MM.1S (cell line): ENCODE results near the gene MIGA1.

Experiments
- DNase-seq: peaks from one replicate; pipeline ENCODE4 v3.0.0-alpha.2; 2015
- H2AFZ ChIP-seq: fragments of 300-600 bp; sonication (generic); 2 replicates; pipeline ENCODE4 v1.6.0; 2016; ENCODE audit warnings: antibody characterized with exemption, low read length
- H3F3A ChIP-seq: fragments of 300-600 bp; sonication (generic); 2 replicates; pipeline ENCODE4 v1.6.1; 2016; ENCODE audit warnings: mild to moderate bottlenecking, antibody characterized with exemption, low read length, moderate library complexity, mixed read lengths; ENCODE audit not compliant: insufficient read depth
- H3K27ac ChIP-seq: fragments of 300-600 bp; sonication (generic); 2 replicates; pipeline ENCODE4 v1.5.1; 2016; ENCODE audit warnings: mild to moderate bottlenecking, low read length
- H3K27me3 ChIP-seq: fragments of 300-600 bp; sonication (generic); replicated peaks from 2 replicates; pipeline ENCODE4 v1.6.0; 2016; ENCODE audit warnings: low read length; ENCODE audit not compliant: insufficient read depth
- H3K36me3 ChIP-seq: fragments of 300-600 bp; sonication (generic); replicated peaks from 2 replicates; pipeline ENCODE4 v1.6.1; 2016; ENCODE audit warnings: mild to moderate bottlenecking, low read length, mixed read lengths; ENCODE audit not compliant: insufficient read depth
- H3K4me1 ChIP-seq: fragments of 300-600 bp; sonication (generic); 2 replicates; pipeline ENCODE4 v1.6.1; 2016; ENCODE audit warnings: low read length, mixed read lengths
- H3K4me2 ChIP-seq: fragments of 300-600 bp; sonication (generic); 2 replicates; pipeline ENCODE4 v1.6.0; 2016; ENCODE audit warnings: low read depth, low read length
- H3K4me3 ChIP-seq: fragments of 300-600 bp; sonication (generic); 2 replicates; pipeline ENCODE4 v1.5.1; 2016; ENCODE audit warnings: low read length, mixed read lengths
- H3K79me2 ChIP-seq: fragments of 300-600 bp; sonication (generic); 2 replicates; pipeline ENCODE4 v1.6.1; 2016; ENCODE audit warnings: mixed run types, low read length, mixed read lengths
- H3K9ac ChIP-seq: fragments of 300-600 bp; sonication (generic); 2 replicates; pipeline ENCODE4 v1.6.1; 2016; ENCODE audit warnings: low read length, mixed read lengths
- H3K9me2 ChIP-seq: fragments of 300-600 bp; sonication (generic); replicated peaks from 2 replicates; pipeline ENCODE4 v1.6.1; 2016; ENCODE audit warnings: mild to moderate bottlenecking, low read length, mixed read lengths; ENCODE audit not compliant: insufficient read depth
- H3K9me3 ChIP-seq: fragments of 300-600 bp; sonication (generic); replicated peaks from 2 replicates; pipeline ENCODE4 v1.6.1; 2016; ENCODE audit warnings: mild to moderate bottlenecking, low read length, mixed read lengths; ENCODE audit not compliant: insufficient read depth
- H4K20me1 ChIP-seq: fragments of 300-600 bp; sonication (generic); 2 replicates; pipeline ENCODE4 v1.6.1; 2016; ENCODE audit warnings: mild to moderate bottlenecking, low read length, moderate library complexity, mixed read lengths; ENCODE audit not compliant: insufficient read depth
- EZH2 ChIP-seq: fragments of 300-600 bp; sonication (generic); optimal IDR thresholded peaks from 2 replicates; pipeline ENCODE3; 2017; ENCODE audit warnings: low read depth, mild to moderate bottlenecking, antibody characterized with exemption, low read length, mixed read lengths
- EZH2phosphoT487 ChIP-seq: fragments of 300-600 bp; sonication (generic); IDR thresholded peaks from 2 replicates; pipeline ENCODE4 v1.6.1; 2018; ENCODE audit warnings: antibody characterized with exemption, low read length
- TF ChIP-seq, protein P1 (sequence below): fragments of 300-600 bp; sonication (generic); IDR thresholded peaks from 2 replicates; pipeline ENCODE4 v1.5.1; 2016; ENCODE audit warnings: antibody characterized with exemption, low read length, mixed read lengths

MIGA1 gene

DNA sequence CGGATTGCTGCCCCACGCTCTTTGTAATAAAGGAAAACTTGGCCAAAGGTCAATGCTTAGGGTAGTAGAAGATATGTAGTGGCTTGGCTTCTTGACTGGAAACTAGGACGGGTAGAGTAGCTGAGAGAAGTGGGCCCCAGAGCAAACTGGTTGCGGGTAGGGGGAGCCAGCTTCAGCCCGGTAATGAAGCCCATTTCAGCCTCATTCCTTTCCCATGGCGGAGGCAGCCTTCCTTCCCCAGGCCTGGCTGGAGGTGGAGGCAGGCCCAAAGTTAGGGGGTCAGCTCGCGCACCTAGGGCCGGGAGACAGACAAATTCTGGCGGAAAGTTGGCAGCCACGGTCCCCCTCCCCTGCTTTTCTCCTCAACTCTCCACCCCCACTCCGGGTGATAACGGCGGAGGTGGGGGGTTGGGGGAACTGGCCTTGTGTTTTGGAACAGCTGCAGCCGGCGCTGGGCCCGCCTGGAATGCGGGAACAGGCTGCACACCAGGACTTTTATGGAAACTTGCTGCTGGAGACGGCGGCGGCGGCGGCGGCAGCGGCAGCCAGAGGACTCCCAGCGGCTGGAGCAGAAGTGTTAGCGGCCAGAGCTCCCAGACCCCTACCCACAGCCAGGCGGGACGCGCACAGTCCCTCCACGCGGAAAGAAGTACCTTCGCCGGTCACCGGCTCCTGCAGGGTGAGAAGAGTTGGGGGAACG, 108.8 kb downstream of the MIGA1 start, which contains the start of gene NEXN:
Gene NEXN (plus strand): TSS at position 544 of the 700 bp plus-strand sequence. CDS start 27,483 bp downstream, outside the sequence.
- Histone ChIP-seq H4K20me1 (no peaks in the 10 kb centered on the region), H3F3A (no peaks in the 10 kb centered on the region), H3K79me2 (no peaks in the 10 kb centered on the region), H3K4me1 (no peaks in the 10 kb centered on the region), H3K9me3 (no peaks in the 10 kb centered on the region), H3K4me3 (no peak within 1 kb of the TSS), H3K4me2 (peak within 1 kb of the TSS; percentile 13; the same call in 1 of the 2 replicates), H3K9me2 (no peaks in the 10 kb centered on the region), H3K9ac (no peak within 1 kb of the TSS), H3K27ac (no peak within 1 kb of the TSS), H2AFZ (no peak within 1 kb of the TSS), H3K36me3 (no peaks in the 10 kb centered on the region), H3K27me3 (no peaks in the 10 kb centered on the region)
- TF ChIP-seq EZH2phosphoT487 (no peak), EZH2 (no peak)
- TF ChIP-seq, protein P1, sequence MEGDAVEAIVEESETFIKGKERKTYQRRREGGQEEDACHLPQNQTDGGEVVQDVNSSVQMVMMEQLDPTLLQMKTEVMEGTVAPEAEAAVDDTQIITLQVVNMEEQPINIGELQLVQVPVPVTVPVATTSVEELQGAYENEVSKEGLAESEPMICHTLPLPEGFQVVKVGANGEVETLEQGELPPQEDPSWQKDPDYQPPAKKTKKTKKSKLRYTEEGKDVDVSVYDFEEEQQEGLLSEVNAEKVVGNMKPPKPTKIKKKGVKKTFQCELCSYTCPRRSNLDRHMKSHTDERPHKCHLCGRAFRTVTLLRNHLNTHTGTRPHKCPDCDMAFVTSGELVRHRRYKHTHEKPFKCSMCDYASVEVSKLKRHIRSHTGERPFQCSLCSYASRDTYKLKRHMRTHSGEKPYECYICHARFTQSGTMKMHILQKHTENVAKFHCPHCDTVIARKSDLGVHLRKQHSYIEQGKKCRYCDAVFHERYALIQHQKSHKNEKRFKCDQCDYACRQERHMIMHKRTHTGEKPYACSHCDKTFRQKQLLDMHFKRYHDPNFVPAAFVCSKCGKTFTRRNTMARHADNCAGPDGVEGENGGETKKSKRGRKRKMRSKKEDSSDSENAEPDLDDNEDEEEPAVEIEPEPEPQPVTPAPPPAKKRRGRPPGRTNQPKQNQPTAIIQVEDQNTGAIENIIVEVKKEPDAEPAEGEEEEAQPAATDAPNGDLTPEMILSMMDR: no peak
- no peak for DNase-seq

DNA sequence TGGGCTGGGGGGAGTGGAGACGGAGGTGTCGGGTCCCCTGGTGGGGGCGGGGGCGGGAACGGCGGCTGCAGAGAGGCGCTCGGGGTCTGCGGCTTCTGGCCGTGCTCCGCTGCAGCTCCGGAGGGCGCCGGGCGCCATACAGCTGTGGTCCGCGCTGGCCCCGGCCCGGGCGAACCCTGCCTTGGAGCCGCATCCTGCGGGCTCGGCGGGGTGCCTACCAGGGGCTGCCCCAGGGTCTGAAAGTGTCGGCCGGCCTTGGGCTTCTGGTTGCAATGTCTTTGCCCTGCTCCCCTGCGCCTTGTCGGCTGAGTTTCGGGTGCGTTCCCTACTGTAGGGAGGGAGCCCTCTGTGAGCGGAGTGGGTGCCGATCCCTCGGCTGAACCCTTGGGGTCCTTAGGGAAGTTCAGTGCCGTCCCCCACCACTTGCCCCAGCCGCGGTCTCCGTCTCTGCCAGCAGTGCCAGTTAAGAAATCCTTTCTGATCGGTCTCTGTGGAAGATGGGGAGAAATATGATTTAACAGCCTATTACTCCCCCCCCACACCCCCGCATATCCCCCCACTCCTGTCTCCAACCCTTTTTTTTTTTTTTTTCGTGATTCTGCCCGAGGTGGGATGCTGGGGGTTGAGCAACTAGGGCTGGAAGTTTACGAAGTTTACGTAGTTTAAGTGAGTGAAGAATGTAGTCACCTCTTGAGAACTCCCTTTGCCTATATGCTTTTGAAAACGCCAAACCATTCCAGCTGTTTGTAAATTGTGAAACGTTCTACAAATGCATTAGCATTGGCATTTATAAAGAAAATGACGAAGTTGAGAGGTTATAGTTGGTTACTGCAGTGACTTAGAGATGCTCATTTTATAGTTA, 109.6 kb downstream of the MIGA1 start:
- H3K4me2 ChIP-seq: peak overlapping the region; percentile 13; the same call in 1 of the 2 replicates
- DNase-seq: no peak
- no peak overlapping the region for H3K9ac ChIP-seq
- H3K36me3 ChIP-seq: no peaks in the 10 kb centered on the region
- no peak overlapping the region for H3K27ac ChIP-seq
- no peak overlapping the region for H2AFZ ChIP-seq
- no peaks in the 10 kb centered on the region for H3K4me1 ChIP-seq
- no peaks in the 10 kb centered on the region for H3F3A ChIP-seq
- no peak for TF ChIP-seq EZH2
- TF ChIP-seq EZH2phosphoT487: no peak
- TF ChIP-seq, protein P1: no peak
- no peaks in the 10 kb centered on the region for H3K79me2 ChIP-seq
- no peaks in the 10 kb centered on the region for H4K20me1 ChIP-seq
- H3K4me3 ChIP-seq: no peak overlapping the region
- no peaks in the 10 kb centered on the region for H3K9me2 ChIP-seq
- H3K27me3 ChIP-seq: no peaks in the 10 kb centered on the region
- H3K9me3 ChIP-seq: no peaks in the 10 kb centered on the region

DNA sequence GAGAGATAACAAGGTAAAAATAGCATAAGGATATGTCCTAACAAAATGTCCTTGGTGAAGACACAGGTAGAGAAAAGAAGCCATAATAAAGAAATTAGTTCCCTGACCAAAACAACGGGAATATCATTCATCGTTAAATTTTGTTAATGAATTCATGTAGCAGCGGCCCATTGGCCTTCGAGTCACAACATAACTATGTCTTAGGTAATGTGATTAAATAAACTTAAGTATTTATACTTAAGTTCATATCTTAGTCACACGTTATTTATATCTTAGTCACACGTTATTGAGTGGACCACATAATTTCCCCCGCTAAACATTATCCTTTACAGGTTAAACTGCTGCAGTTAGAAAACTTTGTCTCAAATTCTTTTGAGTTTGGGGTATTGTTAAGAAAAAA, 110.2 kb downstream of the MIGA1 start:
- no peaks in the 10 kb centered on the region for H3F3A ChIP-seq
- no peak for TF ChIP-seq EZH2phosphoT487
- TF ChIP-seq EZH2: no peak
- TF ChIP-seq, protein P1: no peak
- no peaks in the 10 kb centered on the region for H4K20me1 ChIP-seq
- H3K4me2 ChIP-seq: no peak overlapping the region
- no peaks in the 10 kb centered on the region for H3K27me3 ChIP-seq
- no peaks in the 10 kb centered on the region for H3K36me3 ChIP-seq
- H3K27ac ChIP-seq: no peak overlapping the region
- H3K4me1 ChIP-seq: no peaks in the 10 kb centered on the region
- H3K9me2 ChIP-seq: no peaks in the 10 kb centered on the region
- no peak overlapping the region for H3K4me3 ChIP-seq
- no peak overlapping the region for H3K9ac ChIP-seq
- DNase-seq: no peak
- H2AFZ ChIP-seq: no peak overlapping the region
- no peaks in the 10 kb centered on the region for H3K9me3 ChIP-seq
- no peaks in the 10 kb centered on the region for H3K79me2 ChIP-seq
